Inferior parietal cortex (tissue), 1 donor: ENCODE measurements around the gene OR6J1.
"Not testable (repeated sequence)": the region's sequence is repeated elsewhere in the genome, so short reads cannot be mapped to it uniquely, and the experiment has no call there.

ENCODE experiments used
- DNase-seq: peaks from one replicate; pipeline ENCODE4 v3.0.0-alpha.2; 2016; ENCODE audit errors: extremely low spot score

Gene OR6J1

DNA sequence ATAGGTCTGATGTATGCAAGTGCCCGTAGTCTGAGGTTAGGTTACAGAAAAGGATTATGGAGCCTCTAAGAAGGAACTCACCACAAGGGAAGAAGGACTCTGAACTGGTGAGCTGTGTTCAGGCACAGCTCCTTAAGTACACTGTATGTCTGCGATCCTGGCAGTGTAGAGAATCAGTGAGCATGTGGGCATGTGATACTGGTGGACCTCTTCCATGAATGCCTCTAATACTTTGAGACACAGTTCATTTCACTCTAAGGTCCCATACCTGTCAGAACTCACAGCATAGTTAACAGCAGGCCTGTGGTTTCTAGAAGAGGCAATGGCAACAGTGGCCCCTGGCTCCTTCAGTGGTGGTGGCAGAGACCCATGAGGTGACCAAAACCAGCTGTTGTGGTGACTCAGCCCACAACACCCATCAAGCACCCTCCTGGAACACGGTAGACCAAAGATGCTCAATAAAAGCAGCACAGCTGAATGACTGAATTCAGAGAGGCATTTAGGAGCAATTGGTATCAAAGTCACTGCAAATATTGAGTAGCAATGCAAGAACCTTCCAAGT lies 6.9 kb upstream of the OR6J1 start:
- no peak for DNase-seq

DNA sequence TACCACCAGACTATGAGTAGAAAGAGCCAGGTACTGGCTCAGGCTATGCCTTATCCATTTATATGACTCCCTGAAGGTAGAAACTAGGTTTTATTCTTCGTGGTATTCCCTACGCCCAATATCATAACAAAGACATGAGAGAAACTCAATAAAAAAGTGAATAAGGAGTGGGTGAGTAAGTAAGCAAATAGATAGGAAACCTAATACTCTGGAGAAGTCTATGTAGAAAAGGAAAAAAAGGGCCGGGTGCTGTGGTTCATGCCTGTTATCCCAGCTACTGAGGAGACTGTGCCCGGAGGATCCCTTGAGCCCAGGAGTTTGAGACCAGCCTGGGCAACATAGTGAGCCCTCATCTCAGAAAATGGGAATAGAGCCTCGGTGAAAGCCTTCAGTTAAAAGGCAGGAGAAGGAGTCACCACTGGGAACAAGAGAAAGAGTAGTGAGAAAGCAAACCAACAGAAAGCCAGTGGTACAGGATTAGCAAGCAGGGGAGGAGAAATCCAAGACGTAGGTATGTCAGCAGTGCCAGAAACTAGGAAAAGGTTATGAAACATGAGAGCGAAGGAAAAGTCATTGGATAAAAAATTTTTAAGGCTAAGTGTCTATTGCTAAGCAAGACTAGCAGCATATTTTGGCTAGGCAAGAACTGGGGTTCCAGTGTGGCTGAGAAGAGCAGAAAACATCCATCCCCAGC lies 6.0 kb upstream of the OR6J1 start:
- DNase-seq, result no peak

DNA sequence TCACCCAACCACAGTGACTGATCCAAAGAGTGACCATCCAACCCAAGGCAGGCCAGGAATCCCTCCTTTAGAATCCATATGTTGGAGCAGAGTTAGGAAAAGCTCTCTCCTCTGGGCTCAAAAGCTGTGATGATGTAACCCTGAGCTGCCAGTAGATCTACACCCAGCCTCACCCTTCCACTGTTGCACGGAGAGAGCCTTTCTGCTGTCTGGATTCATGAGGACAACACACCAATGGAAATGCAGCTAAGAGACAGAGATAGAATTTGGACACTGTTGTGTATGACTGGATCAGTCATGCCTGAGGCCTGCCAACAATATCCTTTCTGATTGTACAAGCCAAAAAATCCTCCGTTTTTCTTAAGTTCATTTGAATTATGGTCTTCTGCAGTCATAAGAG lies 4.4 kb upstream of the OR6J1 start:
- no peak for DNase-seq

DNA sequence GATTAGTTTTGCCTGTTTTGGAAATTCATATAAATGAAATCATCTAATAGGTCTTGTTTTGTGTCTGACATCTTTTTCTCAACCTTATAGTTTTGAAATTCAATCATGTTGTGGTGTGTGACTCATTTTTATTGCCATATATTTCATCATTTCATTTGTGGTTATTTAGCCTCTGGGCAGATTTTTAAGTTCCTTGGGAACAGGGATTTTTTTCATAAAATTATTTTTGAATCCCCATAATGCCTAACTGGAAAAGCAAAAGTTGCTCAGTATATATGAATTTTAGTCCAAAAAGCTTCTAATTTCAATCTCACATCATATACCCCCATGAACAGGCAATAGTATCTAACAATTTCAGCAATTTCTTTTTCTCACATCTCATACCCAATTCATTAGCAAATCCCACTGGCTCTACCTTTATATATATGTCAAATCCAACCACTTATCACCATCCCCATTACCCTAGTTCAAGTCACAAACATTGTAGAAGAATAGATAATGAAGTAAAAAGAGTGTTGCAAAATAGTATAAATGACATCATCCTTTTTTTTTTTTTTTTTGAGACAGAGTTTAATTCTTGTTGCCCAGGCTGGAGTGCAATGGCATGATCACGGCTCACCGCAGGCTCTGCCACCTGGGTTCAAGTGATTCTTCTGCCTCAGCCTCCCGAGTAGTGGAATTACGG lies 2.6 kb upstream of the OR6J1 start:
- DNase-seq, result no peak

DNA sequence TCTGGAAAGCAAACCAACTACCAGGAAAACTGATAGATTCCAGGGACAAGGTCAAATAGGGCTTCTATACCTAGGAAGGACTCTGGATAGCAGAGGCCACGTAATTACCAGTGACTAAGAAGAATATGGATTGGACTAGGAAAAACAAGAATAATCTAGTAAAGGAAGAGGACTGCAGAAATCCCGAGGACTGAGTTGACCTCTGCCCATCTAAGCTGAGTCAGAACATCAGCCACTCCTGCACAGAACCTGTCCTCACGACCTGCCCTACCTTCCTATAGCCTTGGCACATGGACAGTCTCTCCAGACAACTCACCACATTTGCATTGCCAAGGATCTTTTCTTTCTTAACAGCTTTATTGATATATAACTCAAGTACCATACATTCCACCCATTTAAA lies 2.3 kb downstream of the OR6J1 start:
- no peak for DNase-seq

DNA sequence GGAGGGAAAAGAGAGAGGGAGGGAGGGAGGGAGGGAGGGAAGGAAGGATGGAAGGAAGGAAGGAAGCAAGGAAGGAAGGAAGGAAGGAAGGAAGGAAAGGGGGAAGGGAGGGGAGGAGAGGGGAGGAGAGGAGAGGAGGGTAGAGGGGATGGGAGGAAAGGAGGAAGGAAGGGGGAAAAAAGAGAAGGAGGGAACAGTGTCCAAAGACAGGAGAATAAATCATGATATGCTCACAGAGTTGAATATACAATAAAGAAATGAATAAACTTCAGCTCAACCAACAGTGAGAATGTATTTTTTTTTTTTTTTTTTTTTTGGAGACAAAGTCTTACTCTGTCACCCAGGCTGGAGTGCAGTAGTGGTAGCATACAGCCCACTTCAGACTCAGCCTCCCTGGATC lies 4.0 kb downstream of the OR6J1 start:
- no peak for DNase-seq

DNA sequence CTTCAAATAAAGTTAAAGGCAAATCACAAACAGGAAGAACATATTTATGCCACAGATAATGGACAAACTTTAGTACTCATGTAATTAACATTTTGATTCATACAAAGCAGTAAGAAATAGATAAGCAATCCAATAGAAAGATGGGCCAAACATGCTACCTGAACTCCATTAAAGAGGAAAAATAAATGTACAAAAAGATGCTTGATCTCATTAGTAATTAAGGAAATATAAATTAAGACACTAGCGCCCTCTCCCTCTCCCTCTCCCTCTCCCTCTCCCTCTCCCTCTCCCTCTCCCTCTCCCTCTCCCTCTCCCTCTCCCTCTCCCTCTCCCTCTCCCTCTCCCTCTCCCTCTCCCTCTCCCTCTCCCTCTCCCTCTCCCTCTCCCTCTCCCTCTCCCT lies 8.2 kb downstream of the OR6J1 start:
- not testable (repeated sequence) for DNase-seq

DNA sequence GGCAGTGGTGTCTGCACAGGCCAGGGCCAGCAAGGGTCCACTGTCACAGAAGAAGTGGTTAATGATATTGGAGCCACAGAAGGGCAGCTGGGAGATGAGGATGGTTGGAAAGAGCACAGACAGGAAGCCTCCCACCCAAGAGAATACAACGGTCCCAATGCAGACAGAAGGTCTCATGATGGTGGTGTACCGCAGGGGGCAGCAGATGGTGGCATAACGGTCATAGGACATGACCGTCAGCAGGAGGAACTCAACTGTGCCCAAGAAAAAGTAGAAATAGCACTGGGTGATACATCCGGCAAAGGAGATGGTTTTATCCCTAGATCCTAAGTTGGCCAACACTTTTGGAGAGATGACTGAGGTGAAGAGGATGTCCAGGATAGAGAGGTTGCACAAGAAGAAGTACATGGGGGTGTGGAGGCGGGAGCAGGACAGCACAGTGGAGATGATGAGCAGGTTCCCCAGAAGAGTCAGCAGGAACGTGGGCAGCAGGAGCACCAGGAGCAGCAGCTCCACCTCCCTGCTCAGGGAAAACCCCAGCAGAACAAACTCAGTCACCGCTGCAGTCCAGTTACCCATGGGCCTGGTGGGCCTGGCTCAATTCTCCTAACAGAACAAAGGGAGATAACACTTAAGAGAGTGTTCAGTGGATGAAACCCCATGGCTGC lies 9.8 kb downstream of the OR6J1 start:
- DNase-seq, result no peak

DNA sequence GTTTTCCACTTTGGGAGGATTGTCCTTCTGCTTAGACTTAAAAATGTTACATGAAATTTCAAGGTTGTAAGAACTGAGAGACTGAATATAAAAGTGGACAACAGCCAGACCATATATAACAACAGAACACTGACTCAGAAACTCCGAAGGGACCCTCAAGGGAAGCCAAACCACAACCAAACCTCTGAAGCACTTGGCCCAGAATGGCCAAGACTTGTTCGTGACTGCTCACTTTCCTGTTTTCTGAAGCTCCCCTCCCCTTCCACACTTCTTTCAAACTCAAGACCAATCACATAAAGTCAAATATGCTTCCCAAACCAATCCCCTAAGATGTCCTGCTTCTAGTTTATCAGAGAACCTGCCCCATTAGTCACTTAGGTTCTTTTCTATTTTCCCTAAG lies 13.7 kb downstream of the OR6J1 start:
- DNase-seq, result no peak

DNA sequence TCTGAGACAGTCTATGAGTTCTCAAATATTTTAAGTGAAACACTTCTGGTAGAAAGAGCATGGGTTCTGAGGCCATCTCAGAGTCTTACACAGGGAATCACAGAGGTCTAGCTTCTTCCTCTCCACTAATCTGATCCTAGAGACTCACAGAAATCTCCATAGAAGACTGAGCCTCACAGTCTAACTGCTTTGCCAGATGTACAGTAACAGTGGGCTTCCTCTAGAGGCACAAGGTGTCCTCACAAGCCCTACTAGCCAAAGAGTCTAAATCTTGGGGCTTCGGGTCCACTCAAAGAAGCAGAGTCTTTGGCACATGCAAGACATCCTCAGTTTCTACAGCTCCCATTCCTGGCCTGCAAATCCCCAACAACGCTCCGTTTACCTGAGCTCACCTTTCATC lies 14.1 kb downstream of the OR6J1 start:
- DNase-seq, result no peak

DNA sequence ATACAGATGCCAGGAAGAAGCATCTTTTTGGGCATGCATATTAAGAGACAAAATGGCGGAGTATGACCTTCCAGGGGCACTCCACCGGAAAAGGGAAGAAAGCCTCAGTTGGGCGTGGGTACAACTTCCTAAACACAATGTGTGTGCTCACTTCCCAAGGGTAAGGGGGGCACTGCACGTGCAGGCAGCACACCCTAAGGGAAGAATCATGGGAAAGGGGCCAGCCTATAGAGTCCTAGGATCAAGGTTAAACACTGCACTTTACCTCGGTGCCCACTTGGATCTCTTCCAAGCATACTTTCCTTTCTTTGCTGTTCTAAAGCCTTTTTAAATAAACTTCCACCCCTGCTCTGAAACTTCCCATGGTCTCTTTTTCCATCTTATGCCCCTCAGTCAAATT lies 14.8 kb downstream of the OR6J1 start:
- DNase-seq, result no peak

DNA sequence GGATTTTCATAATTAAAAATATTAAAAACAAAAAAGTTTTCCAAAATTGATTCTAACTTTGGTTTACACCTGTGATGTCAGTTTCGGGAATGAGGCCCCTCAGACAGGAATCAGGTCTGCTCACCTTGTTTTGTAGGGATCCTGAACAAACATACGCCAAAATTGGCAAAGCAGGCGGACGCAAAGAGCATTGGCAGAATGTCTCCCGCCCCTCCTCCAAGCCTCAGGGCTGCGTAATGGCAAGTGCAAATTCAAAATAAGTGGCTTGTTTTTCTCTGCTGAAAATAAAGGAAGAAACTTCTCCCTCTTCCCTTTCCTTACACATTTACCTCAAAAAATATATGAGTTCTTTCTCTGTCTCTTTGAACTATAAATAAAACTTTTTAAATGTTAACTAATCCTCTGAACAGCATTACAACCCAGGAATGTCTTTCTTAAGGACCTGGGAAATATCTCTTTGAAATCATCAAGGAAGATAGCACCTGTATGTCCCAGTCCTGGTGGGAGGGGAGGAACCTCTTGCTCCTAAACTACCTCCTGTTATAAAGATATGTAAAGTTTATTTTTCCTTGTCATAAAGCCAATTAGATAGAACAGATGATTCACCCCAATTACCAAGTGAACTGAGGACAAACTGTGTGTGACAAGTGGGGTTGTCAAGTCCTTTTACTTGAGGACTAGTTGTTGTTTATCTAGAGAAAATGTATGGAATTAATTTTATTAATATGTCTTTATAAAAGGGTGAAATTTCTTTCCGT lies 16.5 kb downstream of the OR6J1 start:
- DNase-seq, result no peak

DNA sequence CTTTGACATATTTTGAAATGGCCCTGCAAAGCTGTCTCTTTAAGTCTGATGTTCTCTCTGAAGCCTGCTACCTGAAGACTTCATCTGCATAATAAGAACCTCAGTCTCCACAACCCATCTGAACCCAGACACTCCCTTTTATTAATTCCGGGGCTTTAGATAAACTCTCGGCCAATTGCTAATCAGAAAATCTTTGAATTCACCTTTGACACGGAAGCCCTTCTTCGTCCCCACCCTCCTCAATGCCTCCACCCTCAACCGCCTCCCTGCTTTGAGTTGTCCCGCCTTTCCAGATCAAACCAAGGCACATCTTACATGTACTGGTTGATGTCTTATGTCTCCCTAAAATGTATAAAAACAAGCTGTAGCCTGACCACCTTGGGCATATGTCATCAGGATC lies 17.6 kb downstream of the OR6J1 start:
- no peak for DNase-seq

DNA sequence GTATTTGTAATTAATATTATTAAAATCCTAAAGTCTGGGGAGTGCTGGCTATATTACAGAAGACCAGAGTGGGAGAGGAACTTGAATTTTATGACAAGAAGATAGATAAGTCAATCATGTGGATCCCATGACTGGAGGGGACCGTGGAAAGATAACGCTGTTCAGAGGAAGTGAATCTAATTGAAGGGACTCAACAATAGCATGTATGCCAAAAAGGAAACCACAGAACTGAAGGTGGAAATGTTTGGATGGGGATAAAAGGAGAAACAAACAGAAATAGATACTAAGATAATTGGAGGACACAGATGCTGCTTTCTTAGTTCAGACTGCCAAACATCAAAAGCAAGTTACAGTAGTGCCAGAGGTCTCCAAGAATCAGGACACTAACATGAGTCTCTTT lies 21.1 kb downstream of the OR6J1 start:
- DNase-seq, result no peak

DNA sequence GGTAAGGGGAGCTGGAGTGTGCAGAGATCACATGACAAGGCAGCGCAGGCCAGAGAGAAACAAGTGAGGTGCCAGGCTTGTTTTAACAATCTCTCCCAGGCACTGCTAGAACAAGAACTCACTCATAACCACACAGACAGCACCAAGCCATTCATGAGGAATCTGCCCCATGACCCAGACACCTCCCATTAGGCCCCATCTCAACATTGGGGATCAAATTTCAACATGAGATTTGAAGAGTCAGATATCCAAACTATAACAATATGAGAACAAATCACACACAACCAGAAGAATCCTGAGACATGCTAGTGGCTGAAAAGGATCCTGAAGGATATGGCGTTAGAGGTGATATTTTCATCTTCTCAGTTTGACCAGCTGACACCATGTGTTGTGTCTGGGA lies 21.9 kb downstream of the OR6J1 start:
- no peak for DNase-seq

DNA sequence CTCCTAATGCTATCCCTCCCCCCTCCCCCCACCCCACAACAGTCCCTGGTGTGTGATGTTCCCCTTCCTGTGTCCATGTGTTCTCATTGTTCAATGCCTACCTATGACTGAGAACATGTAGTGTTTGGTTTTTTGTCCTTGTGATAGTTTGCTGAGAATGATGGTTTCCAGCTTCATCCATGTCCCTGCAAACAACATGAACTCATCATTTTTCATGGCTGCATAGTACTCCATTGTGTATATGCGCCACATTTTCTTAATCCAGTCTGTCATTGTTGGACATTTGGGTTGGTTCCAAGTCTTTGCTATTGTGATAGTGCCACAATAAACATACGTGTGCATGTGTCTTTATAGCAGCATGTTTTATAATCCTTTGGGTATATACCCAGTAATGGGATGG lies 28.4 kb downstream of the OR6J1 start:
- not testable (repeated sequence) for DNase-seq

DNA sequence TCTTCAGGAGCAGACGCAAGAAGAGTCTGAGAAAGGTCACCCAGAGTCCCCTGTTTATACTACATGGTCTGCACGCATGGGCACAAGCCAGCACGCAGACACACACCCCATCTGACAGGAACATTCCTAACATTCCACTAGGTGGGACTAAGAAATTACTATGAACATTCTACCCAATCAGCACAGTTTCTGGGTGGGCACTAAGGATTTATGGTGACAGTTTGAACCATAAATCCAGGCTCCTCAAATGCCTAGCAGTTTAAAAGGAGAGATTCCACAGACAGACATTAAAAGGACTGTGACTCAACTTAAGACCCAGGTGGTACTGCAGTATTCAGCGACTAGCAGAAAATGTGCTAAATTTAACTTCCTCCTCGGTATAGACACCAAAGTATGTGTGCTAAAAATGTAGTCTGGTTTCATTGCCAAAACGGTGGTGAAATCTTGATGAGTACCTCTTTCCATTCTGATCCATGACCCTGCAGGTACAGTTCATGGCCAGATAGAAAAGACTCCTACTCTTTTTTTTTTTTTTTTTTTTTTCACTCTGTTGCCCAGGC lies 29.8 kb downstream of the OR6J1 start:
- no peak for DNase-seq

DNA sequence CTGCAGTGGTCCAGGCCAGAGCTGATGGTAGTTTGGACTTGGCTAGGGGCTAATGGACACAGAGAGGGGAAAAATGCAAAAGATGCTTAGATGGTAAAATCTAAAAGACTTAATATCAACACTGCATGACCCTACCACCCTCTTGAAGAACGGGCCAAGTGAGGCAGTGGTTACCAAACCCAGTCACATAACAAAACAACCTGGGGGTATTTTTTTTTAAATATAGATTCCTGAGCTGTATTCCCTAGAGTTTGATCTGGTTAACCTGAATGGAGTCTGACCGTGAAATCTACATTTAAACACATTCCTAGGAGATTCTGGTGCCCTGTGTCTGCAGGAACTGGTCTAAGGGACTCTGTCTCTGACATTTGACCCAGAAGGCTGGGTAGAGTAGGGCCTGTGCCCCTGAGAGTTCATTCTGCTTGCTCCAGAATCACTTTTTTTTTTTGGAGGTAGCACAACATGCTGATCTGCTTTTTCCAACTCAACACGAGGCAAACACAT lies 30.4 kb downstream of the OR6J1 start:
- no peak for DNase-seq

DNA sequence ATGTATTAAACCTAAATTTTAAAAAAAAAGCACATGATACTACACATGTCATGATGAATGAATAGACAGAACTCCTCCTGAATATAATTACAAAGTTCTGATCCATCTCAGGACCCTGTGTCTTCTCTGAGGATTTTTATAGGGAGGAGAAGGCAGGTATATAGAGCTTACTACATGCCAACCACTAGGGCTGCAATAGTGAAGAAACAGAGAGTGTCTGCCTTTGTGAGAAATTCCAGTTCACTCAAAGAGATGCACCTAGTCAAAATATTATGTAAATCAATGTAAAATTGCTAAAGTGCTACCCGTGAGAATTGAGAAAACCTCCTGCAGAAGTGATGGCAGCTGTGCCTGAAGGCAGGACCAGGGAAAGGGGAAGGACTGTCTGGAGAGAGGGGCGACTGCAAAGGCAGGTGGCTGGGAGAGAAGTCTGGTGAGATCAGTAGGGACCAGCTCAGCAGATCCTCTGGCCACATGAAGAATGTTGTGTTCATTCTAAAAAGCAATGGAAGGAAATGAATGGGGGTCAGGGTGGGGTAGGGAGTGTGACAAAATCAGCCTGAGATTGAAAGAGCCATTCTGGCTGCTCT lies 31.0 kb downstream of the OR6J1 start:
- DNase-seq, result no peak

DNA sequence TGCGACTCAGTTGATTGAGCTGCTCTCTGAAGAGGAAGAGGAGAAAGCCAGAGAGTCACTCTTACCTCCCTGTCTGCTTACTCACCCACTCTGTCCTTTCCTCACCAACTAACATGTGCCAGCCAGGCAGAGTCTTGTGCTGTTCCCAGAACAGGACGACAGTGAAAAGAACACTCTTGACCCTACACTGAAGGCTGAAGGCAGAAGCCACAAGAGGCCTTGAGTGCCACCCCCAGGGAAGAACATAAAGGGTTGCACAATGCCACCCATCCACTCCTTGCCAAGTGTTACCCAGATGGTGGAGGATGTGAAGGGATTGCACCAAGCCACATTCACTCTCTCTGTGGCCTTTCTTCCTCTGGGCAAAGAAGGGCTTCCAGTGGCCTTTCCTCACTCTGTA lies 33.2 kb downstream of the OR6J1 start:
- DNase-seq, result no peak

DNA sequence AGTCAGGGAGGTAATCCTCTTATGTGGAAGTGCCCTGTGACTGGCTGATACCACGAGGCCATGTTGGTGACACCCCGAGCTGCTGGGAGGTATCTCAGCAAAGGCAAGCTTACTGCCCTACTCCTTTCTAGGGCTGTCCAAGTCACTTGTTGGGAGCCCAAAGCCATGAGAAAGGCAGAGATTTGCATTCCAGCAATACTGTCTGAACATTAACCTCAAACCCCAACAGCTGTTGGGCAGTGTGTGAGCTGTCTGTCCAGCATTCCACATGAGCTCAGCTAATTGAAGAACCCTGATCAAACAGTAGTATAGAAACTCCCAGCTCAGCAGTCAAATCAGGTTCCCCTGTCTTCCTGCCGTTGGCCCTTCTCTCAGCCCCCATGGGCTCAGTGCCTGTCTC lies 36.9 kb downstream of the OR6J1 start:
- no peak for DNase-seq
